HG02571 (cell line): ENCODE data around the gene TBC1D10A.
"Not testable (repeated sequence)": the region's sequence is repeated elsewhere in the genome, so short reads cannot be mapped to it uniquely, and the experiment has no call there.

Experiments used
- ATAC-seq: cut with Tn5 transposase; IDR thresholded peaks from one replicate; pipeline ENCODE4 v1.9.1; 2021; ENCODE audit warnings: mild to moderate bottlenecking, moderate library complexity; ENCODE audit not compliant: unreplicated experiment

TBC1D10A gene

GRCh38 chr22:30347255-30347892 is 20.6 kb upstream of the TBC1D10A start:
- no peak for ATAC-seq

- ATAC-seq, result no peak
Observed at GRCh38 chr22:30344447-30345200, 17.9 kb upstream of the TBC1D10A start.

- no peak for ATAC-seq
Observed at GRCh38 chr22:30340911-30341685, 14.4 kb upstream of the TBC1D10A start.

GRCh38 chr22:30338802-30339201 is 12.1 kb upstream of the TBC1D10A start:
- no peak for ATAC-seq

- not testable (repeated sequence) for ATAC-seq
Observed at GRCh38 chr22:30338341-30338740, 11.6 kb upstream of the TBC1D10A start.

- no peak for ATAC-seq
Observed at GRCh38 chr22:30337461-30337778, 10.7 kb upstream of the TBC1D10A start.

- ATAC-seq, result no peak
Observed at GRCh38 chr22:30336752-30337460, 10.2 kb upstream of the TBC1D10A start.

- ATAC-seq, result no peak
Observed at GRCh38 chr22:30335236-30335635, 8.5 kb upstream of the TBC1D10A start.

GRCh38 chr22:30334646-30335045 is 7.9 kb upstream of the TBC1D10A start:
- no peak for ATAC-seq

GRCh38 chr22:30333707-30334087 is 7.0 kb upstream of the TBC1D10A start:
- no peak for ATAC-seq

- no peak for ATAC-seq
Observed at GRCh38 chr22:30332994-30333706, 6.4 kb upstream of the TBC1D10A start.

GRCh38 chr22:30332551-30332950 is 5.8 kb upstream of the TBC1D10A start:
- ATAC-seq, result no peak

- ATAC-seq, result no peak
Observed at GRCh38 chr22:30328466-30329049, 1.8 kb upstream of the TBC1D10A start.

- ATAC-seq, result no peak
Observed at GRCh38 chr22:30327864-30328345, 1.2 kb upstream of the TBC1D10A start.

- ATAC-seq, result peak; percentile 30
Observed at GRCh38 chr22:30326255-30326705, 461 bp downstream of the TBC1D10A start.

GRCh38 chr22:30325724-30326254 is 952 bp downstream of the TBC1D10A start:
- no peak for ATAC-seq

GRCh38 chr22:30325065-30325720 is 1.5 kb downstream of the TBC1D10A start:
- no peak for ATAC-seq

- no peak for ATAC-seq
Observed at GRCh38 chr22:30324014-30324730, 2.6 kb downstream of the TBC1D10A start.

GRCh38 chr22:30323246-30323645 is 3.5 kb downstream of the TBC1D10A start:
- ATAC-seq, result no peak
